H1 (cell line): ENCODE measurements around the gene TRIM24. TPM values are rescaled to one million over a fixed set of nuclear protein-coding genes. Genes with fewer than 3 reads are reported as not detected.

Experiments
- EGR1 ChIP-seq: IDR thresholded peaks from 2 replicates; pipeline ENCODE4 v1.6.1; 2011; ENCODE audit warnings: low read depth, low read length, borderline replicate concordance
- SIN3A ChIP-seq, 2 experiments: IDR thresholded peaks in 1 of 2; conservative IDR thresholded peaks in 1 of 2; 2 replicates each; pipeline ENCODE4 v1.6.1; 2011 to 2012; ENCODE audit warnings: low read length in 2 of 2, improper control_type of control experiment in 1 of 2, low read depth in 1 of 2, mild to moderate bottlenecking in 1 of 2
- polyA plus RNA-seq, 7 experiments: library from polyadenylated mRNA; depleted of rRNA in 3 of 7; stranded (reverse) in 5 of 7; unstranded in 2 of 7; fragments of >200 nt in 5 of 7; fragments of 200-250 nt in 2 of 7; gene quantifications; 1 replicate in 5 of 7; 2 replicates in 1 of 7; 4 replicates in 1 of 7; pipeline versions ENCODE4 v1.2.1 to v1.2.3, GENCODE V29; 2011 to 2013; ENCODE audit warnings: missing spikeins in 2 of 7, mixed read lengths in 2 of 7
- total RNA-seq: library from RNA; stranded (reverse); fragmentation: NEBNext Ultra II Directional; extraction: Animal tissue kit (Norgen Biotek cat#: 25700); gene quantifications from 2 replicates; pipeline ENCODE4 v1.2.1, GENCODE V29; 2021

TRIM24 gene
- total and polyA plus RNA-seq, 2 of the 8 experiments (the other 6 are each of a cell fraction or from before 2014, with no cell fraction given) = 67.6 to 149 TPM

- TF ChIP-seq SIN3A (conservative IDR thresholded peaks at IDR 0.05 in 1 of 2, IDR thresholded peaks at IDR 0.05 in 1 of 2; ENCODE audit: low read depth in 1 of 2, low read length in 2 of 2) (no peak), EGR1 (no peak)
These were observed 21.7 kb downstream of the TRIM24 start (continued) for GRCh38 chr7:138481447-138482380.
